GM18867 (cell line): ENCODE results near the gene CKMT1A.
"Not testable (repeated sequence)": the region's sequence is repeated elsewhere in the genome, so short reads cannot be mapped to it uniquely, and the experiment has no call there.

Experiments
- ATAC-seq: cut with Tn5 transposase; IDR thresholded peaks from one replicate; pipeline ENCODE4 v1.9.1; 2021; ENCODE audit warnings: mild to moderate bottlenecking, moderate library complexity; ENCODE audit not compliant: unreplicated experiment

The CKMT1A gene

DNA sequence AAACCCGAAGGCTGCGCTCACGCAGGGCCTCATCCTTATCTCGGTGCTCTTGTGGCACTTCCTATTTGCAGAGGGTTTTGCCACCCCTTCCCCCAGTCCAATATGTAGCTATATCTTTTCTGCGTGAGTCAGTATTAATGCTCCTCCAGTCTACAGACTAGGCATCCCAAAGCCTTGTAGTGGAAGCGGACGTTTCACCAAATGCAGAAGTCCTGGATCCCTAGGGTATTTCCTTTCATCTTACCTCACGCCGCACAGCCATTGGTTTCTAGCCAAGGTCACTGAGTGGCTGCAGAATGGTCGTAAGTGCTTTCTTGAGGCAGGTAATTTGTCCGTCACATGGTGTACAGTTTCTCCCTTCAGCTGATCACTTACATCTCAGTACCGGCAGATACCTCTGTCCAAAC, 53.2 kb downstream of the CKMT1A start:
- not testable (repeated sequence) for ATAC-seq

DNA sequence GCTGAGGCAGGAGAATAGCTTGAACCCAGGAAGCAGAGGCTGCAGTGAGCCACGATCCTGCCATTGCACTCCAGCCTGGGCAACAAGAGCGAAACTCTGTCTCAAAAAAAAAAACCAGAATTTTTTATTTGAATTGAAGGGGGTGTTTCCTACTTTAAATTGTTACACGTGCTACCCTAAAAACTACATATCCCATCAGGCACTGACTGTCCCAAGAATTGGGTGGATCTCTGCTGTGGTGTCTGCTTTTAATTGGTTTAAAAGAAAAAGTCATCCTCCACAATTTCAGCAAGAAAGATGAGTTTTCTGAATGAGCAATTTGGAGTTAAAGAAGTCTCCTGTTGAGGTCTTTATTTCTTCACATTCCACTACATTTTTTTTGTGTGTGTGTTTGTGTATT, 54.7 kb downstream of the CKMT1A start:
- no peak for ATAC-seq
